IPS-15b (cell line): ENCODE data around the gene MRLN.
"Not testable (repeated sequence)": the region's sequence is repeated elsewhere in the genome, so short reads cannot be mapped to it uniquely, and the experiment has no call there.

Experiments
- H3K27me3 ChIP-seq: one replicate; pipeline ENCODE4 v1.6.1; 2013; ENCODE audit warnings: low read length; ENCODE audit not compliant: control insufficient read depth, insufficient read depth
- H3K36me3 ChIP-seq: one replicate; pipeline ENCODE4 v1.6.1; 2013; ENCODE audit warnings: low read length; ENCODE audit not compliant: control insufficient read depth, insufficient read depth
- H3K4me1 ChIP-seq: one replicate; pipeline ENCODE4 v1.6.1; 2013; ENCODE audit warnings: mild to moderate bottlenecking, low read length; ENCODE audit not compliant: control insufficient read depth, insufficient read depth
- H3K4me3 ChIP-seq: one replicate; pipeline ENCODE4 v1.5.1; 2013; ENCODE audit warnings: low read depth, low read length
- H3K9ac ChIP-seq: one replicate; pipeline ENCODE4 v1.6.1; 2013; ENCODE audit warnings: low read depth, mild to moderate bottlenecking, low read length
- H3K9me3 ChIP-seq: one replicate; pipeline ENCODE4 v1.6.1; 2013; ENCODE audit warnings: mild to moderate bottlenecking, low read length; ENCODE audit not compliant: control insufficient read depth, insufficient read depth

The MRLN gene

GRCh38 chr10:59744762-59745161 is 8.5 kb downstream of the MRLN start:
- not testable (repeated sequence) for H3K9ac ChIP-seq, H3K4me1 ChIP-seq, H3K9me3 ChIP-seq, H3K36me3 ChIP-seq, H3K4me3 ChIP-seq, H3K27me3 ChIP-seq

GRCh38 chr10:59744156-59744555 is 9.1 kb downstream of the MRLN start:
- not testable (repeated sequence) for H3K36me3 ChIP-seq, H3K4me3 ChIP-seq, H3K9me3 ChIP-seq, H3K27me3 ChIP-seq, H3K9ac ChIP-seq, H3K4me1 ChIP-seq

DNA sequence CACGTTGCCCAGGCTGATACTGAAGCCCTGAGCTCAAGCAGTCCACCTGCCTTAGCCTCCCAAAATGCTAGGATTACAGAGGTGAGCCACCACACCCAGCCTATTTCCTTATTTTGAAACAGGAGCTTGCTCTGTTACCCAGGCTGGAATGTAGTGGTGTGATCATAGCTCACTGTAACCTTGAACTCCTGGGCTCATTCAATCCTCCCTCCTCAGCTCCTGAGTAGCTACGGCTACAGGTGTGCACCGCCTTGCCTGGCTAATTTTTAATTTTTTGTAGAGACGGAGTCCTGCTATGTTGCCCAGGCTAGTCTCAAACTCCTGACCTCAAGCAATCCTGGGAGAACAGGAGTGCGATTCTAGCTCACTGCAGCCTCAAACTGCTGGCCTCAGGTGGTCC is 11.7 kb downstream of the MRLN start:
- Histone ChIP-seq H3K27me3 (no peaks in the 10 kb centered on the region), H3K4me1 (no peaks in the 10 kb centered on the region), H3K9ac (no peak overlapping the region), H3K36me3 (no peaks in the 10 kb centered on the region), H3K9me3 (peaks cover 4% of the 10 kb centered on the region), H3K4me3 (no peak overlapping the region)

- peaks cover 4% of the 10 kb centered on the region for H3K9me3 ChIP-seq
- H3K36me3 ChIP-seq, result no peaks in the 10 kb centered on the region
- H3K4me3 ChIP-seq, result no peak overlapping the region
- H3K4me1 ChIP-seq, result no peaks in the 10 kb centered on the region
- H3K27me3 ChIP-seq, result no peaks in the 10 kb centered on the region
- H3K9ac ChIP-seq, result no peak overlapping the region
Measured at GRCh38 chr10:59741048-59741447, 12.2 kb downstream of the MRLN start.

- H3K9me3 ChIP-seq, result no peaks in the 10 kb centered on the region
- no peaks in the 10 kb centered on the region for H3K36me3 ChIP-seq
Measured at GRCh38 chr10:59736749-59737148, 16.5 kb downstream of the MRLN start.

GRCh38 chr10:59735296-59735695 is 18.0 kb downstream of the MRLN start:
- Histone ChIP-seq H3K9ac (no peak overlapping the region), H3K4me1 (no peaks in the 10 kb centered on the region), H3K9me3 (no peaks in the 10 kb centered on the region), H3K4me3 (no peak overlapping the region), H3K36me3 (no peaks in the 10 kb centered on the region), H3K27me3 (no peaks in the 10 kb centered on the region)

More at GRCh38 chr10:59736749-59737148, 16.5 kb downstream of the MRLN start:
- H3K4me3 ChIP-seq, result no peak overlapping the region
- H3K27me3 ChIP-seq, result no peaks in the 10 kb centered on the region
- H3K9ac ChIP-seq, result no peak overlapping the region
- no peaks in the 10 kb centered on the region for H3K4me1 ChIP-seq

DNA sequence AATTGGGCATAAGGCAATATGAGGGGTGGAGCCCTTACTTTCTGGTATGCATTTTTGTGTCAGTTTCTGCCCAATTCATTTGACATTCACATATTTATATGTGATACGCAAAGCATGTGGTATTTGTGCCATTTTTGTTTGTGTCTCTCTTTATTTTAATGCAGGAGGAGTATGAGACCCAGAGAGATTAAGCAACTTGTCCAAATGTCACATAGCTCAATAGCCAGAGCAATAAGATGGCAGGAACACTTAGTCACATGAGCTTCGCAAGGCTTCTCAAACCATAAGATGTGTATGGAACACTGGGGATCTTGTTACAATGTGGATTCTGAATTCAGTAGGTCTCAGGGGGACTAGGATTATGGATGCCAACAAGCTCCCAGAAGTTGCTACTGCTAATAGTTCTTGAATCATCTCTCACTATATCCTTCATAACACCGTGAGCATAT is 19.2 kb downstream of the MRLN start:
- H3K9ac ChIP-seq, result no peak overlapping the region
- no peak overlapping the region for H3K4me3 ChIP-seq
- no peaks in the 10 kb centered on the region for H3K4me1 ChIP-seq
- H3K36me3 ChIP-seq, result no peaks in the 10 kb centered on the region
- H3K27me3 ChIP-seq, result no peaks in the 10 kb centered on the region
- H3K9me3 ChIP-seq, result no peaks in the 10 kb centered on the region

DNA sequence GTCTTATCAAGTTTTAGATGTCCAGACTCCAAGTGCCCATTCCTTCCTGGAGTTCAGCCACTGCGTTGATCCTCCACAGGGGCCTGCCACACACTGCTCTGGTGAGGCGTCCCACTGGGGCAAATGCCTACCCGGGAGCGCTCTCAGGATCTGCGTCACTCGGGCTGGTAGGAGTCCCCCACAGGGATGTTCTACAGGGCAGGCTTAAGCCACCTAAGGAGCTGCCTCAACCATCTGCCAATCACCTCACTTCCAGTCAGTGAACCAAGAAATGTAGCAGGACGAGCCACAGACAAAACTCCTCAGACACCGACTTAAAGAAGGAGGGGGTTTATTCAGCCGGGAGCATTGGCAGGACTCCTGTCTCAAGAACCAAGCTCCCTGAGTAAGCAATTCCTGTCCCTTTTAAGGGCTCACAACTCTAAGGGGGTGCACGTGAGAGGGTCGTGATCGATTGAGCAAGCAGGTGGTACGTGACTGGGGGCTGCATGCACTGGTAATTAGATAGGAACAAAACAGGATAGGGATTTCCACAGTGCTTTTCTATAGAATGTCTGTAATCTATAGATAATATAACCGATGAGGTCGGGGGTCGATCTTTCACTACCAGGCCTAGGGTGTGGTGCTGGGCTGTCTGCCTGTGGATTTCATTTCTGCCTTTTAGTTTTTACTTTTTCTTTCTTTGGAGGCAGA is 19.8 kb downstream of the MRLN start:
- H3K9ac ChIP-seq, H3K4me3 ChIP-seq, H3K4me1 ChIP-seq, H3K36me3 ChIP-seq, H3K27me3 ChIP-seq, H3K9me3 ChIP-seq: not testable (repeated sequence)

- H3K36me3 ChIP-seq, H3K4me3 ChIP-seq, H3K27me3 ChIP-seq, H3K9me3 ChIP-seq, H3K4me1 ChIP-seq, H3K9ac ChIP-seq: not testable (repeated sequence)
Measured at GRCh38 chr10:59732849-59733248, 20.4 kb downstream of the MRLN start.

DNA sequence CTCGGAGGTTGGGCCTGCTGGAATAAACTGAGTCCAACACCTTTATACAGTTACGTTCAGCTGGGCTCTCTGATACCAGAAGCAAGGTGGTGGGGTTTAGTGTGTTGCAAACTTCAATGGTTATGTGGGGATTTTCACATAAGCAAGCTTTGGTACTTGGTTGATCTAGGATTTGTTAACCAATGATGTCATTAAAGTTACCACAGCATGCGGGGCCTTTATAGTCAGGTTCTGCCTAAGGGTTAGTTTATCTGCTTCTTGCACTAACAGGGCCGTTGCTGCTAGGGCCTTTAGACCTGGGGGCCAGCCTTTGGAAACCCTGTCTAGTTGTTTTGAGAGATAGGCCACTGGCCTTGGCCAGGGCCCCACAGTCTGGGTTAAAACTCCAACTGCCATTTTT is 24.1 kb downstream of the MRLN start:
- not testable (repeated sequence) for H3K9ac ChIP-seq, H3K27me3 ChIP-seq, H3K4me3 ChIP-seq, H3K9me3 ChIP-seq, H3K36me3 ChIP-seq, H3K4me1 ChIP-seq

GRCh38 chr10:59724098-59724938 is 28.9 kb downstream of the MRLN start:
- H3K9me3 ChIP-seq, result no peaks in the 10 kb centered on the region
- no peaks in the 10 kb centered on the region for H3K4me1 ChIP-seq
- H3K4me3 ChIP-seq, result no peak overlapping the region
- H3K9ac ChIP-seq, result no peak overlapping the region
- H3K36me3 ChIP-seq, result no peaks in the 10 kb centered on the region
- H3K27me3 ChIP-seq, result no peaks in the 10 kb centered on the region

DNA sequence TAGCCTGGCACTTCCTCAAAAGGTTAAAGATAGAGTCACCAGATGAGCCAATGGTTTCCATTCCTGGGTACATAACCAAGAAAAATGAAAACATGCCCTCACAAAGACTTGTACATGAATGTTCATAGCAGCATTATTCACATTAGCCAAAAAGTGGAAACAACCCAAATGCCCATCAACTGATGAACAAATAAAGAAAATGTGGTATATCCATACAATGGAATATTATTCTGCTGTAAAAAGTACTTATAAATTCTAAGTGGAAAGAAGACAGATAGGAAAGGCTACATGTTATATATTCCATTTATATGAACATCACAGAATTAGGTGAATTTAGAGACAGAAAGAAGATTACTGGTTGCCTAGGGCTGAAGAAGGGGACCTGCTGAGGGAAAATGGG is 32.9 kb downstream of the MRLN start:
- no peaks in the 10 kb centered on the region for H3K27me3 ChIP-seq
- H3K4me3 ChIP-seq, result no peak overlapping the region
- no peaks in the 10 kb centered on the region for H3K9me3 ChIP-seq
- no peaks in the 10 kb centered on the region for H3K4me1 ChIP-seq
- no peaks in the 10 kb centered on the region for H3K36me3 ChIP-seq
- no peak overlapping the region for H3K9ac ChIP-seq
